Mesendoderm (in vitro differentiated cells): ENCODE results near the gene SLC6A7.

Experiments used
- DNase-seq: peaks from one replicate; pipeline ENCODE4 v3.0.0; 2013
- H2AK5ac ChIP-seq: 2 replicates; pipeline ENCODE4 v1.6.1; 2013; ENCODE audit warnings: low read length, inconsistent platforms
- H2BK120ac ChIP-seq: 2 replicates; pipeline ENCODE4 v1.6.1; 2013; ENCODE audit warnings: low read depth, mild to moderate bottlenecking, low read length, moderate library complexity, mixed read lengths
- H2BK15ac ChIP-seq: replicated peaks from 2 replicates; pipeline ENCODE4 v1.6.1; 2013; ENCODE audit warnings: low read depth, mild to moderate bottlenecking, moderate library complexity
- H2BK5ac ChIP-seq: 2 replicates; pipeline ENCODE4 v1.6.1; 2013; ENCODE audit warnings: low read length, inconsistent platforms
- H3K18ac ChIP-seq: 2 replicates; pipeline ENCODE4 v1.6.1; 2013; ENCODE audit warnings: mild to moderate bottlenecking, low read length, mixed read lengths
- H3K23ac ChIP-seq: one replicate; pipeline ENCODE4 v1.6.1; 2013; ENCODE audit warnings: low read length
- H3K27ac ChIP-seq: 2 replicates; pipeline ENCODE4 v1.5.1; 2013; ENCODE audit warnings: low read depth, mild to moderate bottlenecking, inconsistent platforms, low read length, moderate library complexity
- H3K27me3 ChIP-seq: 2 replicates; pipeline ENCODE4 v1.6.1; 2013; ENCODE audit warnings: low read length, control low read depth, mild to moderate bottlenecking, inconsistent platforms; ENCODE audit not compliant: insufficient read depth, poor library complexity
- H3K36me3 ChIP-seq: 2 replicates; pipeline ENCODE4 v1.6.1; 2013; ENCODE audit warnings: low read length, inconsistent platforms; ENCODE audit not compliant: control insufficient read depth, insufficient read depth
- H3K4ac ChIP-seq: one replicate; pipeline ENCODE4 v1.6.1; 2013; ENCODE audit warnings: low read depth, mild to moderate bottlenecking, low read length, moderate library complexity
- H3K4me1 ChIP-seq: 2 replicates; pipeline ENCODE4 v1.6.1; 2013; ENCODE audit warnings: low read depth, low read length, inconsistent platforms; ENCODE audit not compliant: control insufficient read depth
- H3K4me2 ChIP-seq: 2 replicates; pipeline ENCODE4 v1.6.1; 2013; ENCODE audit warnings: low read length
- H3K4me3 ChIP-seq: 2 replicates; pipeline ENCODE4 v1.5.1; 2013; ENCODE audit warnings: mild to moderate bottlenecking, low read length
- H3K56ac ChIP-seq: one replicate; pipeline ENCODE4 v1.6.1; 2013; ENCODE audit warnings: low read length
- H3K79me1 ChIP-seq: 2 replicates; pipeline ENCODE4 v1.6.1; 2013; ENCODE audit warnings: low read length, inconsistent platforms
- H3K79me2 ChIP-seq: 2 replicates; pipeline ENCODE4 v1.6.1; 2013; ENCODE audit warnings: mild to moderate bottlenecking, low read length; ENCODE audit not compliant: control insufficient read depth, insufficient read depth
- H3K9ac ChIP-seq: 2 replicates; pipeline ENCODE4 v1.6.1; 2013; ENCODE audit warnings: low read length, inconsistent platforms
- H4K5ac ChIP-seq: one replicate; pipeline ENCODE4 v1.6.1; 2013; ENCODE audit warnings: low read length
- H4K8ac ChIP-seq: one replicate; pipeline ENCODE4 v1.6.1; 2013; ENCODE audit warnings: low read depth, mild to moderate bottlenecking, control low read depth, low read length, moderate library complexity
- WGBS: extraction: QIAGEN DNeasy Blood & Tissue Kit; methylation state at CpG from one replicate; pipeline ENCODE4 v1.1.7; 2013; ENCODE audit warnings: low lambda C conversion rate, missing lambda C conversion rate; ENCODE audit not compliant: insufficient coverage; ENCODE audit errors: extremely low coverage; 5-methylcytosine and 5-hydroxymethylcytosine counted together

The SLC6A7 gene

DNA sequence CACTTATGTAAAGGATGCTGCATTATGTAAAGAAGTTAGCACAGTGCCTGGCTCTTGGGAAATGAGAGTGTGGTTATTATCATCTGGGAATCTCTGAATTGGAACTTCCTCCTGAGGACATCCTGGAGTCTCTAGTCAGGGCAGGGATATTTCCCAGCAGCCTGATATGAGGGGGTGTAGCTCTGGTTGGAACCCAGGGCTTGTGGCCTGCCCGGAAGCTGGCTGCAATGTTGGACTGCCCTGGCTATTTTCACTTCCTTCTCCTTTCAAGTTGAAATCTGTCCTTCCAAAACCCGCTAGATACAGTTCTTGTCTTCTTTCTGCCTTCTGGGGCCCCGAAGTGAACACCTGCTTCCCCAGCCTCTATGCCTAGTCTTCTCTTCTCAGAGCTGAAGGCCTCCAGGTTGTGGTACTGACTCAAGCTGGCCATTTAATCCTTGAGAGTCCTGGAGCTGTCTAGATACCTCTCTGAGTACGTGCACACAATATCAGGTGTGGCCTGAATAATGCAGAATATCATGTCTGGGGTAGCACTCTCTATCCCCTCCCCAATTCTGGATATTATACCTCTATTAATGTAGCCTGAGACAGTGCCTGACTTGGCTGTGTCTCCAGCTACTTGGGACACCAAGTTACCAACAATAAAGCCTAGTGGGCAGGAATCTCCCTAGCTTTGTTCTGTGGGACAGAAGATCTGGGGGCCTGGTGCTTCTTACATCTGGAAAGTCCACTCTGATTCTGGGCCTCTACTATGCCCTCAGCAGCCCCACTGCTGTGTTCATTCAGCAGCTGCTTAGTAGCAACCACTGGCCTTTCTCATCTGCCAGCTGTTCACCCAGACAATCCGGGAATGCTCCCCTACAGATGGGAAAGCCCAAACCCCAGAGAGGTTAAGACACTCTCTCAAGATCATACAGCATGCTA, 45.0 kb downstream of the SLC6A7 start:
- no peak overlapping the region for H3K18ac ChIP-seq
- H4K5ac ChIP-seq, result no peak overlapping the region
- no peak overlapping the region for H4K8ac ChIP-seq
- no peak overlapping the region for H2BK5ac ChIP-seq
- no peak for DNase-seq
- H3K4me3 ChIP-seq, result no peak overlapping the region
- no peaks in the 10 kb centered on the region for H3K36me3 ChIP-seq
- no peak overlapping the region for H3K56ac ChIP-seq
- no CpG with 5 or more reads among the region's 5 CpGs for WGBS
- no peaks in the 10 kb centered on the region for H3K79me2 ChIP-seq
- no peak overlapping the region for H3K23ac ChIP-seq
- no peak overlapping the region for H3K4ac ChIP-seq
- H3K9ac ChIP-seq, result no peak overlapping the region
- no peaks in the 10 kb centered on the region for H3K4me1 ChIP-seq
- H2BK15ac ChIP-seq, result no peak overlapping the region
- H3K79me1 ChIP-seq, result no peaks in the 10 kb centered on the region
- H2BK120ac ChIP-seq, result no peak overlapping the region
- H3K27me3 ChIP-seq, result no peaks in the 10 kb centered on the region
- no peak overlapping the region for H3K4me2 ChIP-seq
- no peak overlapping the region for H3K27ac ChIP-seq
- no peak overlapping the region for H2AK5ac ChIP-seq

DNA sequence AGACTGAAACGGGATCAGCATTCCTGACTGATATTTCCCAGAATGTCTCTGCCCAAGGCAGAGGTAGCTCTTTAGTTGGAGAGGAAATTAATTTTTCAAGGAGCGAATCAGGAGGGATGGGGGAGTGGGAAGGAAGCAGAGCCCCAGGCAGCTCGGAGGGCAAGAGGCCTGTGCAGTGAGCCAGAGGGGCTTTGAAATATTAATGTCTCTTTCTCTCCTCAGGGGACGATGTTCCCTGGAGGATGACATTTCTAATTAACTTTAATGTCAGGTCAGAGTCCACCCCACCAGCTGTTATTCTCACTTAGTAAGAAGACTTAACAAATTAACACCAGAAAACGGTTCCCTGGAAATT, 45.6 kb downstream of the SLC6A7 start:
- H4K8ac ChIP-seq, result no peak overlapping the region
- no peaks in the 10 kb centered on the region for H3K4me1 ChIP-seq
- H3K79me2 ChIP-seq, result no peaks in the 10 kb centered on the region
- no peak overlapping the region for H3K23ac ChIP-seq
- H3K27ac ChIP-seq, result no peak overlapping the region
- H3K27me3 ChIP-seq, result no peaks in the 10 kb centered on the region
- H2BK5ac ChIP-seq, result no peak overlapping the region
- no peak overlapping the region for H3K56ac ChIP-seq
- H3K4me2 ChIP-seq, result no peak overlapping the region
- H4K5ac ChIP-seq, result no peak overlapping the region
- DNase-seq, result no peak
- H2BK15ac ChIP-seq, result no peak overlapping the region
- no peak overlapping the region for H3K18ac ChIP-seq
- H3K36me3 ChIP-seq, result no peaks in the 10 kb centered on the region
- H3K4me3 ChIP-seq, result no peak overlapping the region
- H2BK120ac ChIP-seq, result no peak overlapping the region
- no peak overlapping the region for H3K9ac ChIP-seq
- no CpG with 5 or more reads among the region's 5 CpGs for WGBS
- H2AK5ac ChIP-seq, result no peak overlapping the region
- H3K4ac ChIP-seq, result no peak overlapping the region
- no peaks in the 10 kb centered on the region for H3K79me1 ChIP-seq

DNA sequence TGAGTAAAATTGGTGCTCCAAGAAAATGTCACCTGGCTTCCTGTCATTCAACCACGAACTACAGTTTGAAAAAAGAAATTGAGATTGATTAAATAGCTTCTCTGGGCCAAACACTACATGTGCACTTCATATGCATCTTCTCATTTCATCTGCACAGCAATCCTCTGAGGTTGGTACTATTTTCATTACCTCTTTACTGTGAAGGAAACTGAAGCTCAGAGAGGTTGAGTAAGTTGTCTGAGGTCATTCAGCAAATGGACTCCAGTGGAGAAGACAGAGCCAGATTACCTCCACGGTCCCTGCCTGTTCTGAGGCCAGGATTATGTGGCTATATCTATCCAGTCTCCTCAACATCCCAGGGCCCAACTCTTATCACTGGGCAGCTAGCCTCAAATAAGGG, 46.5 kb downstream of the SLC6A7 start:
- no peak overlapping the region for H3K4me3 ChIP-seq
- no peaks in the 10 kb centered on the region for H3K79me1 ChIP-seq
- no peak overlapping the region for H3K9ac ChIP-seq
- H2BK5ac ChIP-seq, result no peak overlapping the region
- H2BK15ac ChIP-seq, result no peak overlapping the region
- no peak overlapping the region for H2BK120ac ChIP-seq
- H3K4me1 ChIP-seq, result no peaks in the 10 kb centered on the region
- no peak overlapping the region for H4K8ac ChIP-seq
- no peak overlapping the region for H3K18ac ChIP-seq
- no peaks in the 10 kb centered on the region for H3K36me3 ChIP-seq
- H3K27ac ChIP-seq, result no peak overlapping the region
- no peak overlapping the region for H3K23ac ChIP-seq
- no peak overlapping the region for H4K5ac ChIP-seq
- no peak overlapping the region for H3K4ac ChIP-seq
- no peak overlapping the region for H2AK5ac ChIP-seq
- no peaks in the 10 kb centered on the region for H3K27me3 ChIP-seq
- WGBS, result no CpG with 5 or more reads among the region's 2 CpGs
- no peaks in the 10 kb centered on the region for H3K79me2 ChIP-seq
- DNase-seq, result no peak
- no peak overlapping the region for H3K4me2 ChIP-seq
- H3K56ac ChIP-seq, result no peak overlapping the region

DNA sequence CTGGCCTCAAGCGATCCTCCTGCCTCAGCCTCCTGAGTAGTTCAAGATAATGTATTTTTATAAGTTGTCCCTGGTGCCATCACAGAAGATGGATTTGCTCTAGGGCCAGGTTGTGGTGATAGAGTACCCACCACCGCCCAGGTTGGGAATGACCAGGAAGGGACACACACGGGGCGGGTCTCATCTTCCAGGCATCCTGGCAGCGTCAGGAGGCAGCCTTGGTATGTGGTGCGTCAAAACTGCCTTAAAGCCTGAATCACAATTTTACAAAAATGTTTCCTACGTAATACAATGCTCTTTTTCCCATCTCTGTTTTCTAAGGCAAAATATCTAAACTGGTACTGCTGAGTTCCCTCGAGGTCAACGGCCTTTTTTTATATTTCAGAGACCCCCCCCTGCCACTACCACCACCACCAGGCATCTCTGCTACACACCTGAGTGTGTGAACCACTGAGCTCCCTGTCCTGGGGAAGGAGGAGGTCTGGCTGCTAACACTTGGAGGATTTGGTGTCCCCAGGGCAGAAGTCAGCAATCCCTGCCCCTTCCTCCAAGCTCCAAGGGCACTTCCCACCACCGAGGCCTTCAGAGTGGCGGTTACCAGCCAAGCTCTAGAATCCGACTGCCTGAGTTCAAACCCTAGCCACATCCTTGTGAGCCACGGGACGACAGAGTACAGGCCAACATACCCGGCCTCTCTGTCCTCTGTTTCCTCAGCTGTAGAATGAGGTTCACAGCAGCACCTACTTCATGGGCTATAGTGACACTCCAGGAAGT, 47.3 kb downstream of the SLC6A7 start:
- Histone ChIP-seq H2BK120ac (no peak overlapping the region), H3K4me1 (no peaks in the 10 kb centered on the region), H3K9ac (no peak overlapping the region), H2BK15ac (no peak overlapping the region), H3K18ac (no peak overlapping the region), H3K36me3 (no peaks in the 10 kb centered on the region), H3K27me3 (no peaks in the 10 kb centered on the region), H4K8ac (no peak overlapping the region), H3K56ac (no peak overlapping the region), H4K5ac (no peak overlapping the region), H3K4ac (no peak overlapping the region), H2BK5ac (no peak overlapping the region), H3K4me3 (no peak overlapping the region), H3K23ac (no peak overlapping the region), H3K79me2 (no peaks in the 10 kb centered on the region), H3K27ac (no peak overlapping the region), H3K4me2 (no peak overlapping the region), H2AK5ac (no peak overlapping the region), H3K79me1 (no peaks in the 10 kb centered on the region)
- DNase-seq, result no peak
- WGBS, result no CpG with 5 or more reads among the region's 15 CpGs

DNA sequence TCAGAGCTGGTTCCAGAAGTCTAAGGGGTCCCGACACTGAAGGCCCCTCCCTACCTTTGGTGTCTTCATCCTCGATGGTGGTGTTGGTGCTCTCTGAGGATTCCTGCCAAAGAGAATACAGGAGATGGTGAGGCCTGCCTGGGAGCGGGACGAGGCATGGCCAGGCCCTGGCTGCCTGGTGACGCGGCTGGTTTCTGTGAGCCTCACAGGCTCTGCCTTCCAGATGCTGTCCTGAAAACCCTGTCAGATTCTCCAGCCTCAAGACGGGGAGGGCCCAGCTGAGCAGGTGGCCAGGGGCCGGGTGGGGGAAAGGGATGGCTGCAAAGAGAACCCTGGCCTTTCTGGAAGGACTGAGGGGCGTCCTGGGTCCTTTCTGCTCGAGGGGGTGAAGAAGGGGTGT, 48.8 kb downstream of the SLC6A7 start:
- Histone ChIP-seq H4K5ac (no peak overlapping the region), H3K4me1 (no peaks in the 10 kb centered on the region), H3K23ac (no peak overlapping the region), H3K27me3 (no peaks in the 10 kb centered on the region), H2BK5ac (no peak overlapping the region), H3K27ac (no peak overlapping the region), H3K36me3 (no peaks in the 10 kb centered on the region), H2BK120ac (no peak overlapping the region), H3K79me1 (no peaks in the 10 kb centered on the region), H2AK5ac (no peak overlapping the region), H3K4me2 (no peak overlapping the region), H3K56ac (no peak overlapping the region), H3K79me2 (no peaks in the 10 kb centered on the region), H3K9ac (no peak overlapping the region), H4K8ac (no peak overlapping the region), H3K18ac (no peak overlapping the region), H2BK15ac (no peak overlapping the region), H3K4ac (no peak overlapping the region), H3K4me3 (no peak overlapping the region)
- DNase-seq, result no peak
- no CpG with 5 or more reads among the region's 10 CpGs for WGBS
